Prostate gland (tissue), 2 donors: ENCODE data around the gene PPY. TPM values are rescaled to one million over a fixed set of nuclear protein-coding genes. Genes with fewer than 3 reads are reported as not detected.

ENCODE experiments used
- DNase-seq: peaks from one replicate; pipeline ENCODE4 v3.0.0-alpha.2; 2019; ENCODE audit warnings: low spot score
- H3K27ac ChIP-seq, 2 donors: fragments of 200-600 bp; sonication (generic); 2 replicates each; pipeline ENCODE4 v1.5.1; 2017 to 2019
- H3K27me3 ChIP-seq: fragments of 200-600 bp; sonication (generic); replicated peaks from 2 replicates; pipeline ENCODE4 v1.5.1; 2019; ENCODE audit not compliant: insufficient read depth
- H3K36me3 ChIP-seq, 2 donors: fragments of 200-600 bp; sonication (generic); 1 replicate in 1 of 2; 2 replicates in 1 of 2; pipeline versions ENCODE4 v1.5.1 to v1.8.1; 2017 to 2019
- H3K4me1 ChIP-seq: fragments of 200-600 bp; sonication (generic); replicated peaks from 2 replicates; pipeline ENCODE4 v1.5.1; 2019
- H3K4me3 ChIP-seq, 2 donors: fragments of 200-600 bp; sonication (generic); 2 replicates each; pipeline ENCODE4 v1.5.1; 2017 to 2019
- H3K9me3 ChIP-seq: fragments of 200-600 bp; sonication (generic); 2 replicates; pipeline ENCODE4 v1.5.1; 2017
- POLR2A ChIP-seq: fragments of 450-650 bp; IDR thresholded peaks from one replicate; pipeline ENCODE4 v1.6.1; 2016; ENCODE audit warnings: antibody characterized with exemption, mild to moderate bottlenecking
- POLR2AphosphoS5 ChIP-seq: sonication (generic); formaldehyde crosslinking; IDR thresholded peaks from one replicate; pipeline ENCODE4 v1.6.1; 2017; ENCODE audit warnings: antibody characterized with exemption
- WGBS: methylation state at CpG from one replicate; pipeline ENCODE4 v1.1.5; 2018; 5-methylcytosine and 5-hydroxymethylcytosine counted together
- intact Hi-C: fragments of 100-400 bp; cut with DNase I; formaldehyde crosslinking; loops from one replicate; pipeline ENCODE4 v1.14.2; 2022
- total RNA-seq, 2 donors: library from RNA; depleted of rRNA; stranded (reverse); fragments of >200 nt; gene quantifications; one replicate each; pipeline ENCODE4 v1.1.0, GENCODE V29; 2016
- TF ChIP-seq, protein P1 (sequence below), 4 experiments: fragments of 200-600 bp in 2 of 4; fragments of 450-650 bp in 2 of 4; sonication (generic) in 2 of 4; IDR thresholded peaks; 1 replicate in 3 of 4; 2 replicates in 1 of 4; pipeline ENCODE4 v1.5.1; 2016 to 2019; ENCODE audit warnings: antibody characterized with exemption in 4 of 4, mild to moderate bottlenecking in 2 of 4, moderate library complexity in 2 of 4

The PPY gene, protein sequence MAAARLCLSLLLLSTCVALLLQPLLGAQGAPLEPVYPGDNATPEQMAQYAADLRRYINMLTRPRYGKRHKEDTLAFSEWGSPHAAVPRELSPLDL
- total RNA-seq: not detected

GRCh38 chr17:43942051-43942685 is at the start of gene PPY:
TSS of gene PPY (minus strand) at chr17:43942476. CDS start at chr17:43941654, 822 bp downstream.
- Histone ChIP-seq H3K27me3 (no peaks in the 10 kb centered on the region), H3K36me3 (no peaks in the 10 kb centered on the region), H3K4me3 (no peak within 1 kb of the TSS), H3K9me3 (no peaks in the 10 kb centered on the region), H3K27ac (no peak within 1 kb of the TSS), H3K4me1 (no peaks in the 10 kb centered on the region)
- intact Hi-C loops: loop anchor here (5.0 to 10.0 kb wide), 4 partner anchors 60 to 223 kb away; partner anchors contain the start of gene NAGS
- TF ChIP-seq, protein P1, sequence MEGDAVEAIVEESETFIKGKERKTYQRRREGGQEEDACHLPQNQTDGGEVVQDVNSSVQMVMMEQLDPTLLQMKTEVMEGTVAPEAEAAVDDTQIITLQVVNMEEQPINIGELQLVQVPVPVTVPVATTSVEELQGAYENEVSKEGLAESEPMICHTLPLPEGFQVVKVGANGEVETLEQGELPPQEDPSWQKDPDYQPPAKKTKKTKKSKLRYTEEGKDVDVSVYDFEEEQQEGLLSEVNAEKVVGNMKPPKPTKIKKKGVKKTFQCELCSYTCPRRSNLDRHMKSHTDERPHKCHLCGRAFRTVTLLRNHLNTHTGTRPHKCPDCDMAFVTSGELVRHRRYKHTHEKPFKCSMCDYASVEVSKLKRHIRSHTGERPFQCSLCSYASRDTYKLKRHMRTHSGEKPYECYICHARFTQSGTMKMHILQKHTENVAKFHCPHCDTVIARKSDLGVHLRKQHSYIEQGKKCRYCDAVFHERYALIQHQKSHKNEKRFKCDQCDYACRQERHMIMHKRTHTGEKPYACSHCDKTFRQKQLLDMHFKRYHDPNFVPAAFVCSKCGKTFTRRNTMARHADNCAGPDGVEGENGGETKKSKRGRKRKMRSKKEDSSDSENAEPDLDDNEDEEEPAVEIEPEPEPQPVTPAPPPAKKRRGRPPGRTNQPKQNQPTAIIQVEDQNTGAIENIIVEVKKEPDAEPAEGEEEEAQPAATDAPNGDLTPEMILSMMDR (IDR thresholded peaks at IDR 0.05): no peak
- TF ChIP-seq POLR2A (no peak), POLR2AphosphoS5 (no peak)
- no peak for DNase-seq
- 85% methylated on average over 17 of the region's 17 CpGs for WGBS

DNA sequence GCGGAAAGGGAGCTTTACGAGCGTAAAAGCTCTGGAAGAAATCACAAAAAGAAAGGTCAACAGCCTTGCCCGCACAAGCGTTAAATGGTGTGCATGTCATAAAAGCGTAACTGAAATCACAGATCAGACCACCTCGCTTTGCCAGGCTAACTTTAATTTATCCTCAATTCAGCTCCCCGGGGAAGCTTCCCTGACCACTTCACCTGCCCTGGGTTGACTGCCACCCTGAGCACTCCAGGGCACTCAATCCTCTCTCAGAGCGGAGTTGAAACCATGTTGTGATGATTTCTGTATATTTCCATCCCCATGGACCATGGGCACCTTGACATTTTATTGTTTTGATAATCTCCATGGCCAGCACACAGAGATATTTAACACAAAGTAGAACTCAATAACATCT is 46.0 kb upstream of the PPY start:
- H3K27me3 ChIP-seq: no peaks in the 10 kb centered on the region
- no peak for DNase-seq
- no peak overlapping the region for H3K4me3 ChIP-seq
- H3K9me3 ChIP-seq: no peaks in the 10 kb centered on the region
- intact Hi-C loops: no loop called here
- H3K36me3 ChIP-seq: no peaks in the 10 kb centered on the region
- TF ChIP-seq POLR2A: no peak
- TF ChIP-seq, protein P1 (IDR thresholded peaks at IDR 0.05): no peak
- WGBS: 45% methylated on average over 9 of the region's 9 CpGs
- H3K4me1 ChIP-seq: no peaks in the 10 kb centered on the region
- no peak overlapping the region for H3K27ac ChIP-seq

DNA sequence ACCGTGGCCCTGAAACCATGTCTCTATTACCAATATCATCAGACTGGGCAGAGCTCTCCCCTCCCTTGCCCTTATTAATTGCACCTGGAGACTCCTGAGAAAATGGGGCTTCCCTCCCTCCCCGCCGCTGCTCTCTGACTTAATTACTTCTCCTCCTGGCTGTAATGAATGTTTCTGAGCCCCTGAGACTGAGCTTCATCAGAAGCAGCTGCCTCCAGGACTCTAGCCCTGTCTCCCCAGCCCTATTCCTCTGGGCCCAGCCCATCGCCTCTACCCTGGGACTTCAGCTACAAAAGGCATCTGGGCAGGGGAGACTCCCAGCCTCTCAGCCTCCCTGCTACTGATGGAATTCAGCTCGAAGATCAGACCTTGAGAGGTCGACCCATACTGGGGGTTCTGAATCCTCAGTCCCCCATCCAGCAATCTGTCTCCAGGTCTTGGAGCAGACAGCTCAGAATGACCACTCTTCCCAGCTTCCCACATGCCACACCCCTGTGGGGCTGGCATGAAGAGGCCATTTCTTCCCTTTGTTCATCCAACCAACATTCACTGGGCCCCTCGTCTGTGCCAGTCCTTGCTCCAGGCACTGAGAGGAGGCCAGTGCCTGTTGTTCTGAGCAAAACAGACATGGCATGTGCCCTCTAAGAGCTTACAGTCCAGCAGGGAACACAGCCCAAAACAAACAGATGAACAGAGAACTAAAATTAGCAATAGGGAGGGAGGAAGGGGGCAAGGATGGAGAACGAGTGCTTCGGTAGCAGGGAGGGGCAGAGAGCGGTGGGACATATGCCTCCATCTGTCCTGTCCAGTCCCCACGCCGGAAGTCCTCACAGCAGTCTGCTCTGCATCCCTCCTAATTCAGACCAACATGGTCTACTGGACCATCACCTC is 45.1 kb upstream of the PPY start:
- H3K4me3 ChIP-seq: no peak overlapping the region
- H3K27me3 ChIP-seq: no peaks in the 10 kb centered on the region
- WGBS: 68% methylated on average over 12 of the region's 12 CpGs
- no peaks in the 10 kb centered on the region for H3K36me3 ChIP-seq
- H3K27ac ChIP-seq: no peak overlapping the region
- DNase-seq: no peak
- no peaks in the 10 kb centered on the region for H3K9me3 ChIP-seq
- intact Hi-C loops: no loop called here
- TF ChIP-seq POLR2A: no peak
- TF ChIP-seq, protein P1 (IDR thresholded peaks at IDR 0.05): no peak
- no peak for TF ChIP-seq POLR2AphosphoS5
- no peaks in the 10 kb centered on the region for H3K4me1 ChIP-seq

GRCh38 chr17:43986225-43986981 is 44.1 kb upstream of the PPY start:
- Histone ChIP-seq H3K27me3 (no peaks in the 10 kb centered on the region), H3K27ac (no peak overlapping the region), H3K9me3 (no peaks in the 10 kb centered on the region), H3K4me1 (no peaks in the 10 kb centered on the region), H3K4me3 (no peak overlapping the region), H3K36me3 (no peaks in the 10 kb centered on the region)
- no peak for DNase-seq
- WGBS: 86% methylated on average over 7 of the region's 7 CpGs
- TF ChIP-seq POLR2AphosphoS5 (no peak), POLR2A (no peak)
- TF ChIP-seq, protein P1 (IDR thresholded peaks at IDR 0.05): no peak
- intact Hi-C loops: no loop called here
